ENCODE data around the gene PRMT3. TPM values are rescaled to one million over a fixed set of nuclear protein-coding genes. Genes with fewer than 3 reads are reported as not detected.
"Not testable (repeated sequence)": the region's sequence is repeated elsewhere in the genome, so short reads cannot be mapped to it uniquely, and the experiment has no call there.

PRMT3 gene
- total RNA-seq, 1 donor from 2014 or later = 13.3 TPM

DNA sequence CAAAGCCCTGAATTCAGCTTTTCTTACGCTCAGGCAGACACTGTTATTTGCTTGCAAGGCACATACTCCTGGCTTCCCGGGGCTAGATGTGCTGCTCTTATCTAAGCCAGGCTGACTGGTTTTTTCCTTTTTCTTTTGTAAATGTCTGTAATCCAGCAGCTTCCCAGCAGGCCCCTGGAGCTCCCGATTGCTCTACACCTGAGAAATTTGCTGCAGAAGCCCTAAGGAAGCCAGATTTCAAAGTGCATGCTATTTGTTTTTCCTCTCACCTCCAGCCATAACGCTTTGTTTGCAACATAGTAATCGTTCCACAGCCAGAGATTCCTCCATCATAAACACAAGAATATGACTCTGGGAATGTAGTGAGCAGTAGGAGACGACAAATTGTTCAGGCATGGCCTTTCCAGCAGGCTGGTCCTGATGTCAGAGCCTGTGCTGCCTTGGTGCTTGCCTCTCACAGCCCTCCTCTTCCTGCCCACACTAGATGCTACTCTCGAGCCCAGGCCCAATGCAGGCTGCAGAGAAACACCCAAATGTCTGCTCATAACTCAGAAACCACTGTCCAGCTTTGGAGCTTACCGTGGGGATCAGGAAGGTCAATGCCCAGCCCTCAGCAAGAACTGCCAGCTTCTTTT, 157.2 kb downstream of the PRMT3 start:
- ATAC-seq = no peak
- DNase-seq (ENCODE audit: missing footprints) = no peak
- intact Hi-C loops (cut with DNase I) = no loop called here

GRCh38 chr11:20547411-20547810, 159.9 kb downstream of the PRMT3 start:
- no peak for DNase-seq (ENCODE audit: missing footprints)
- intact Hi-C loops (cut with DNase I) = no loop called here
- no peak for ATAC-seq

- ATAC-seq = no peak
- DNase-seq (ENCODE audit: missing footprints) = no peak
- intact Hi-C loops (cut with DNase I) = no loop called here
Measured at GRCh38 chr11:20551096-20551495, 163.6 kb downstream of the PRMT3 start.

- intact Hi-C loops (cut with DNase I) = no loop called here
- ATAC-seq = no peak
Measured at GRCh38 chr11:20555783-20556182, 168.3 kb downstream of the PRMT3 start.

GRCh38 chr11:20556396-20556795, 168.9 kb downstream of the PRMT3 start:
- not testable (repeated sequence) for ATAC-seq; DNase-seq (ENCODE audit: missing footprints)

More at GRCh38 chr11:20555783-20556182, 168.3 kb downstream of the PRMT3 start:
- no peak for DNase-seq (ENCODE audit: missing footprints)

GRCh38 chr11:20558741-20559140, 171.2 kb downstream of the PRMT3 start:
- ATAC-seq (no peak), DNase-seq (ENCODE audit: missing footprints) (no peak)
- intact Hi-C loops (cut with DNase I) = no loop called here

More at GRCh38 chr11:20556396-20556795, 168.9 kb downstream of the PRMT3 start:
- intact Hi-C loops (cut with DNase I) = not testable (repeated sequence)

Other genes with a start within 250 kb of the PRMT3 start
- gene DBX1, start 227.2 kb upstream of the PRMT3 start, total RNA-seq = not detected
- 23.4 TPM for gene HTATIP2, start 24.0 kb upstream of the PRMT3 start, total RNA-seq
- not detected for gene SLC6A5, start 211.9 kb downstream of the PRMT3 start, total RNA-seq